ENCODE data around the gene EN1. TPM values are rescaled to one million over a fixed set of nuclear protein-coding genes. Genes with fewer than 3 reads are reported as not detected.

The EN1 gene
- total and polyA plus RNA-seq, 2 donors (not counting 1 experiment from before 2014, with no cell fraction given), result not detected

DNA sequence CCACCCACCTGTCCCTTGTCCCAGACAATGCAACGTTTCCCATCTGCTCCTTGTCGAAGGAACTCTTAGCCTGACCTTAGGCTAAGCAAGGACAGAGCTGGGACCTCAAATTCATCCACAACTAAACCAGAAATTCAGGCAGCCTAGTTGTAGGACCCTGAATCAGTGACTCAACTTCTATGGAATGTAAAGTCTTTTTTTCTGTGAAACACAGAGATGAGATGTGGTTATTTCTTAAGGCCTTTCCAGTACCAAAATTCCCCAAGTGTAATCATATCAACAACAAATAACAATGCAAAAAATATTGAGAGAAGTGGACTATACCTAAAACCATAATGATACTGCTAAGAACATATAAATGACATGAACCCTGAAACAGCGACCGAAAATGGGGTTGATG is 46.7 kb downstream of the EN1 start:
- Histone ChIP-seq H4K20me1 (ENCODE audit: control insufficient read depth, extremely low read depth, insufficient read depth, low read length) (no peaks in the 10 kb centered on the region), H3K79me2 (ENCODE audit: control insufficient read depth, insufficient read depth, low read length) (no peaks in the 10 kb centered on the region), H3K4me3 (replicated peaks in 1 of 4; ENCODE audit: control extremely low read depth in 1 of 4, insufficient read depth in 1 of 4, low read depth in 3 of 4, low read length in 4 of 4) (no peak overlapping the region), H3K4me2 (ENCODE audit: extremely low read depth, insufficient read depth, low read length) (no peak overlapping the region), H2AFZ (ENCODE audit: low read length) (no peak overlapping the region), H3K27me3 (ENCODE audit: control insufficient read depth, insufficient read depth, low read length) (no peaks in the 10 kb centered on the region), H3K27ac (ENCODE audit: insufficient read depth, low read length) (no peak overlapping the region), H3K9ac (ENCODE audit: insufficient read depth, low read length) (no peak overlapping the region), H3K4me1 (ENCODE audit: control insufficient read depth, extremely low read depth, insufficient read depth, low read length) (no peaks in the 10 kb centered on the region), H3K36me3 (ENCODE audit: control insufficient read depth, insufficient read depth, low read length) (no peaks in the 10 kb centered on the region), H3K9me3 (ENCODE audit: control insufficient read depth, insufficient read depth, low read depth, low read length) (no peaks in the 10 kb centered on the region)
- TF ChIP-seq EZH2 (IDR thresholded peaks at IDR 0.05; ENCODE audit: low read length, missing control alignments), result no peak
- TF ChIP-seq CTCF (conservative IDR thresholded peaks at IDR 0.05 in 1 of 2, IDR thresholded peaks at IDR 0.05 in 1 of 2; ENCODE audit: low read depth in 1 of 2, low read length in 2 of 2), result no peak
- DNase-seq (ENCODE audit: low read depth in 2 of 2), result peak in 1 of 2 donors; percentile 54

- no peak for TF ChIP-seq CTCF (conservative IDR thresholded peaks at IDR 0.05 in 1 of 2, IDR thresholded peaks at IDR 0.05 in 1 of 2; ENCODE audit: low read depth in 1 of 2, low read length in 2 of 2)
- TF ChIP-seq EZH2 (IDR thresholded peaks at IDR 0.05; ENCODE audit: low read length, missing control alignments), result no peak
- DNase-seq (ENCODE audit: low read depth in 2 of 2), result no peak
Observed at GRCh38 chr2:118794546-118794945, 52.9 kb downstream of the EN1 start.

More at GRCh38 chr2:118794546-118794945, 52.9 kb downstream of the EN1 start:
- no peaks in the 10 kb centered on the region for H3K79me2 ChIP-seq (ENCODE audit: control insufficient read depth, insufficient read depth, low read length)
- no peaks in the 10 kb centered on the region for H3K9me3 ChIP-seq (ENCODE audit: control insufficient read depth, insufficient read depth, low read depth, low read length)
- H4K20me1 ChIP-seq (ENCODE audit: control insufficient read depth, extremely low read depth, insufficient read depth, low read length), result no peaks in the 10 kb centered on the region
- H3K4me2 ChIP-seq (ENCODE audit: extremely low read depth, insufficient read depth, low read length), result no peak overlapping the region
- H3K4me3 ChIP-seq (replicated peaks in 1 of 4; ENCODE audit: control extremely low read depth in 1 of 4, insufficient read depth in 1 of 4, low read depth in 3 of 4, low read length in 4 of 4), result no peak overlapping the region
- H3K27ac ChIP-seq (ENCODE audit: insufficient read depth, low read length), result no peak overlapping the region
- no peaks in the 10 kb centered on the region for H3K4me1 ChIP-seq (ENCODE audit: control insufficient read depth, extremely low read depth, insufficient read depth, low read length)
- no peak overlapping the region for H2AFZ ChIP-seq (ENCODE audit: low read length)
- no peaks in the 10 kb centered on the region for H3K27me3 ChIP-seq (ENCODE audit: control insufficient read depth, insufficient read depth, low read length)
- no peaks in the 10 kb centered on the region for H3K36me3 ChIP-seq (ENCODE audit: control insufficient read depth, insufficient read depth, low read length)
- no peak overlapping the region for H3K9ac ChIP-seq (ENCODE audit: insufficient read depth, low read length)

Other genes starting within 250 kb of the EN1 start
- gene MARCO, start 94.5 kb upstream of the EN1 start, total RNA-seq, result not detected in 2 replicates
- not detected in 2 replicates for gene MARCO, start 94.5 kb upstream of the EN1 start, polyA plus RNA-seq

All from fibroblast of lung (primary cell).